ENCODE results near the gene APOB.

Gene APOB

DNA sequence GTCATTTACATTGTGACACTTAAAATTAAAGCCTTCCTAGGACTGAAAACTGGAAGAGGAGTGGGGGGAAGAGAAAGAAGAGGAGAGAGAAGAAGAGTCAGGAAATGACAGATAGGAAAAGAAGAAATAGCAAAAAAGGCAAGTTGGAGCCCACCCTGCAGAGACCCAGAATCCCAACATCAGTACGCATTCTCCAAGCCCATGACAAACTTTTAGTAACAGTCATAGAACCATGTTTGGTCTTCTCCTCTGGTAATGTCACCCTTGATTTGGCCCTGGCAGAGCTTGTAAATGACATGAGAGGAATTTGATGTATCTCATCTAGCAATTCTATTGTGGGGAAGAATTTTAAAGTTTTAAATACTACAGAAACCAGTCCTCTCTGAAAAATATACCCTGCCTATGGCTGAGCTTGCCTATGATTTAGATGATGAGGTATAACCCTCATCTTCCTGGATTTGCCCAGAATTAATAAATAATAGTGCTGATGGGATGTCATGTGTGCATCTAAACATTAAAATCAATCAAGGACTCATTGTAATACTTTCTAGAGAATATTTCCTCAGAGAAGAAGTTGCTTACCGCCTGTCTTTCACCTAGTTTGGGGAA, 40.2 kb downstream of the APOB start:
- Histone ChIP-seq H3K27me3 (replicated peaks; ENCODE audit: control insufficient read depth, insufficient read depth, low read length, poor library complexity, severe bottlenecking) (no peaks in the 10 kb centered on the region), H3K27ac (ENCODE audit: insufficient read depth, low read length, poor library complexity, severe bottlenecking) (no peak overlapping the region), H3K9me3 (ENCODE audit: control insufficient read depth, low read length) (no peaks in the 10 kb centered on the region), H3K4me1 (ENCODE audit: control insufficient read depth, insufficient read depth, low read length, poor library complexity, severe bottlenecking) (no peaks in the 10 kb centered on the region), H3K4me3 (ENCODE audit: insufficient read depth, low read depth, low read length, poor library complexity, severe bottlenecking) (no peak overlapping the region), H3K36me3 (ENCODE audit: control insufficient read depth, insufficient read depth, low read length) (no peaks in the 10 kb centered on the region)
- no peak for DNase-seq

DNA sequence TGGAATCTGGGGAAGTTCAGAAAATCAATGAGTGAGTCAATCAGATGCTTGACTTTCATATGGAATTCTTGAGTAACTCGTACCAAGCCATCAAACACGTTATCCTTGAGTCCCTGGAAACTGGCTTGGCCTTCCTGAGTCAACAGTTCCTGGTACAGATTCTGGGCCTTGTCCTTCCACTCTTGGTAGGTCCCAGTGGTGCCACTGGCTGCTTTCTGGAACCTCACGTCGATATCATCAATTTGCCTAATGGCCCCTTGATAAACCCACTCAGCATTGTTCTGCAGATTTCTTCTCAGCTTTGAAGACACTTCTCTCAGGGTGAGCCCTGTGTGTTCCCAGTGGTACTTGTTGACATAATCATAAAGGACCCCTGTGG, 41.1 kb downstream of the APOB start:
- Histone ChIP-seq H3K27me3 (replicated peaks; ENCODE audit: control insufficient read depth, insufficient read depth, low read length, poor library complexity, severe bottlenecking) (no peaks in the 10 kb centered on the region), H3K36me3 (ENCODE audit: control insufficient read depth, insufficient read depth, low read length) (no peaks in the 10 kb centered on the region), H3K27ac (ENCODE audit: insufficient read depth, low read length, poor library complexity, severe bottlenecking) (no peak overlapping the region), H3K9me3 (ENCODE audit: control insufficient read depth, low read length) (no peaks in the 10 kb centered on the region), H3K4me3 (ENCODE audit: insufficient read depth, low read depth, low read length, poor library complexity, severe bottlenecking) (no peak overlapping the region), H3K4me1 (ENCODE audit: control insufficient read depth, insufficient read depth, low read length, poor library complexity, severe bottlenecking) (no peaks in the 10 kb centered on the region)
- no peak for DNase-seq

DNA sequence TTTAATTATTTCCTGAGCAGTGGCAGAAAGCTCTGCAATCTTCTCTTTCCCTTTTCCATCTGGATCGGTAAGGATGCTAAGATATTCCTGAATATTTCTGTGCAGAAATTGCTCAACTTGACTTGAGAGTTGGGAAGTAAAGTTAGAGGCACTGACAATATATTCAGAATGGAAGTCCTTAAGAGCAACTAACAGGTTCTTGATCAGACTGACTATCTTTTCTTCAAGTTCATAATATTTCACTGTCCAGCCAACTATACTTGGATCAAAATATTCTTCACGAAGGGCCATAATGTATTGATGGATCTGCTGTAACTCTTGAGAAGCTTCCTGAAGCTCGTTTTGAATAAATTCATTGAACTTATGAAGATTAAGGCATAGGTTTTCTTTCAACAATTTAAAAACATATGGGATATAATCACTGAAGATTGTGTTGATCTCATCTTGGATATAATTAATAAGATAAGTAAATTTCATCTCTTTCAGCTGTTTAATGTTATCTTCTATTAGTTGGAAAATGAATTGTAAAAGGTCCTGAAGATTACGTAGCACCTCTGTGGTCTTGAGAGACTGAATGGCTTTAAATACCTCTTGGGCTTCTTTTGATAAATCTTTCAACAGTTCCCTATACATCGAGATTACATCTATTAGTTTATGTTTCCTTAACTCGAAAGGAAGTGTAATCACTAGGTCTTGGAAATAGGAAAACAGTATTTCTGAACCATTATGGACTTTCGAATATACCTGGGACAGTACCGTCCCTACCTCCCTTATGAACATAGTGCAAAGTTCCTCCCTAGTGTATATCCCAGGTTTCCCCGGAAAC, 41.7 kb downstream of the APOB start:
- no peak overlapping the region for H3K4me3 ChIP-seq (ENCODE audit: insufficient read depth, low read depth, low read length, poor library complexity, severe bottlenecking)
- no peak for DNase-seq
- H3K4me1 ChIP-seq (ENCODE audit: control insufficient read depth, insufficient read depth, low read length, poor library complexity, severe bottlenecking) = no peaks in the 10 kb centered on the region
- H3K9me3 ChIP-seq (ENCODE audit: control insufficient read depth, low read length) = no peaks in the 10 kb centered on the region
- H3K27me3 ChIP-seq (replicated peaks; ENCODE audit: control insufficient read depth, insufficient read depth, low read length, poor library complexity, severe bottlenecking) = no peaks in the 10 kb centered on the region
- no peak overlapping the region for H3K27ac ChIP-seq (ENCODE audit: insufficient read depth, low read length, poor library complexity, severe bottlenecking)
- H3K36me3 ChIP-seq (ENCODE audit: control insufficient read depth, insufficient read depth, low read length) = no peaks in the 10 kb centered on the region

DNA sequence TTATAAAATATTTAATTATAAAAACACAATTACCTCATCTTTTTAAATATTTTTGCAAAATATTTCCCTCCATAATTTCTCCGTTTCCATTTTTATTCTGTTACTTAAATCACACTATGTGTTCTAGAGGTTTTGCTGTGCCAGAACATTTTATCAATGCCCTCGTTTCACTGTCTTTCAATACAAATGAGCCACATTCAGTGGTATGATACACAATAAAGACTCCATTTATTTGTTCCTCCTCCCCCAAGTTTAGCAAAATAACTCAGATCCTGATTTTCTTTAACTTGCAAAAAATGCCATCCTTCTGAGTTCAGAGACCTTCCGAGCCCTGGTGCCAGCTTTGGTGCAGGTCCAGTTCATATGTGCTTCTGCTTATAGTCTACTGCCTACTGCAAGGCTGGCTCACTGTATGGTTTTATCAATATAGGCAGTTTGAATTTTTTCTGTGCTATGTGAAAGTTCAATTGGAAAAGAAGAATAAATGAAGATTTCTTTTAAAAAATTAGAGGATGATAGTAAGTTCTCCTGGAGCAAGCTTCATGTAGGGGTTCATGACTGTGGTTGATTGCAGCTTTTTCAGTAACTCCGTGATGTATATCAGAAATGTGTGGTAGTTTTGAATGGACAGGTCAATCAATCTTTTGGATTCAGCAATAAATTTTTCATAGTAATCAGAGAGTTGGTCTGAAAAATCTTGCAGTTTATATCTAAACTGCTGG, 42.5 kb downstream of the APOB start:
- Histone ChIP-seq H3K4me3 (ENCODE audit: insufficient read depth, low read depth, low read length, poor library complexity, severe bottlenecking) (no peak overlapping the region), H3K27me3 (replicated peaks; ENCODE audit: control insufficient read depth, insufficient read depth, low read length, poor library complexity, severe bottlenecking) (no peaks in the 10 kb centered on the region), H3K27ac (ENCODE audit: insufficient read depth, low read length, poor library complexity, severe bottlenecking) (no peak overlapping the region), H3K36me3 (ENCODE audit: control insufficient read depth, insufficient read depth, low read length) (no peaks in the 10 kb centered on the region), H3K9me3 (ENCODE audit: control insufficient read depth, low read length) (no peaks in the 10 kb centered on the region), H3K4me1 (ENCODE audit: control insufficient read depth, insufficient read depth, low read length, poor library complexity, severe bottlenecking) (no peaks in the 10 kb centered on the region)
- no peak for DNase-seq

DNA sequence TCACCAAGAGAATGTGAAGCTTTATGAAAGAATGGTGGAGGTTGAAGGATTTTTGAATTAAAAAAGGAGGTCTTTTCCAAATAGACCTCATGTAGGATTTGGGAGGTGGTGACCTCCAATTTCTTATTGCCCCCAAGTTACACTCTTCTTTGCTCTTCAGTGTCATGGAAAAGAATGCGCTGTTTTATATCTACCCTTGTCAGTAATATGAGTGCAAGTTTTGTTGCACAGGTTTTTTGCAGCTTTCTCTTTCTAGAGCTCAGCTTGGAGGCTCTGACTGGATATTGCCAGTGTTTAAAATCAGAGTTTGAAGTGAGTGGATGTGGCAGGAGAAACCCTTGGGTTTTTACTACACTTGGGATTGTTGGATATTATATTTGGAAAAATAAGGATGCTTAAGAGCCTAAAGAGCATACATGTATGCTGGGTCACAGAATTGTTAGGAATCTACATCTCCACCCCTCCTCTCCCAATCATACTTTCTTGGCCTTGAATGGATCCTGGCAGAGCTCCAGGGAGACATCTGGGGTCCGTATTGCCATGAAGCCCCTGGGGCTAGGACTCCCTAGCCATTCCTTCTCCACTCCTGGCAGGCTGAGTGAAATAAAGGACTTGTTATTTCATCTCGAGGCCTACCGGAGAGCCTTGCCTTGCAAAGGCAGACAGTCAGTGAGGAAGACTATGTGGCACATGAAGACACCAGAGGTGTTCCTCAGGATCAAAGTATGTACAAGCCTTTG, 43.8 kb downstream of the APOB start:
- H3K27me3 ChIP-seq (replicated peaks; ENCODE audit: control insufficient read depth, insufficient read depth, low read length, poor library complexity, severe bottlenecking) = no peaks in the 10 kb centered on the region
- no peak for DNase-seq
- no peaks in the 10 kb centered on the region for H3K9me3 ChIP-seq (ENCODE audit: control insufficient read depth, low read length)
- H3K27ac ChIP-seq (ENCODE audit: insufficient read depth, low read length, poor library complexity, severe bottlenecking) = no peak overlapping the region
- H3K36me3 ChIP-seq (ENCODE audit: control insufficient read depth, insufficient read depth, low read length) = no peaks in the 10 kb centered on the region
- no peaks in the 10 kb centered on the region for H3K4me1 ChIP-seq (ENCODE audit: control insufficient read depth, insufficient read depth, low read length, poor library complexity, severe bottlenecking)
- H3K4me3 ChIP-seq (ENCODE audit: insufficient read depth, low read depth, low read length, poor library complexity, severe bottlenecking) = no peak overlapping the region

DNA sequence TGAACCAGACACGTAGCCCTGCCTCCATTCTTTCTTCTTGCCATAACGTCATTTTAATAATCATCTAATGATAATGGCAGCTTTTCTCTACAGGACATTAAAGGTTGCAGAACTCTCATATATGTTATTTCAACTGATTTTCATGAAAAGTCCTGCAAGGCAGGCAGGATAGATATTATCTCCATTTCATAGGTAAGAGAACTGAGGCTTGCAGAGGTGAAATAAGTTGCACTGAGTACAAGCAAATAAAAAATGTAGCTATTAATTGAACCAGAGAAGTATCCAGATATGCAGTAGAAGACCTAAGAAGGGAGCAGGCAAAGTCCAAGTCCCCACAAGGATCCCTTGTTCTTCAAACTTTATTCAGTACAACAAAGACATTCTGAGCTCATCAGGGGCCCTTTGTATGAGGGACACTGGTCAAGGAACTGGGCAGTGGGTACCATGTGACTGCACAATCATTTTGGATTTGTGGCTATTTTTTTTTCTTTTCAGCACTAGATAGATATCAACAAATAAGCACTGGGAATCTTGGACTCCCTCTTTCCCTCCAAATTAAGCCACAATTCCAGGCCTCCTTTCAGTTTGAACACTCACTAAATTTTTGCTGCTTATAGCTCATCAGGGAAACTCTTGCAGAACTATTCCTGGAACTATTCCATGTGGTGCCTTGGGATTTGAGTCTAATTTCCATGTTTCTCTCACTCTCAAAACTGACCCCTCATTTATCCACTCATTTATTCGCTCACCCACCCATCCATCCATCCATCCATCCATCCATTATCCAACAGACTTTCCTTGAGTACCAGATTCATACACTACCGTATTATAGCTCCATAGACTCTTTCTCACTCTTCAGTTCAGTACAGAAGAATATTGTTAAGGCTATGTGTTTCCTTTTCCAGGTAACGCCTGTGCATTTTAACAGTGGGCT, 44.6 kb downstream of the APOB start:
- H3K27me3 ChIP-seq (replicated peaks; ENCODE audit: control insufficient read depth, insufficient read depth, low read length, poor library complexity, severe bottlenecking) = no peaks in the 10 kb centered on the region
- H3K27ac ChIP-seq (ENCODE audit: insufficient read depth, low read length, poor library complexity, severe bottlenecking) = no peak overlapping the region
- H3K36me3 ChIP-seq (ENCODE audit: control insufficient read depth, insufficient read depth, low read length) = no peaks in the 10 kb centered on the region
- H3K9me3 ChIP-seq (ENCODE audit: control insufficient read depth, low read length) = no peaks in the 10 kb centered on the region
- no peak for DNase-seq
- H3K4me3 ChIP-seq (ENCODE audit: insufficient read depth, low read depth, low read length, poor library complexity, severe bottlenecking) = no peak overlapping the region
- H3K4me1 ChIP-seq (ENCODE audit: control insufficient read depth, insufficient read depth, low read length, poor library complexity, severe bottlenecking) = no peaks in the 10 kb centered on the region

DNA sequence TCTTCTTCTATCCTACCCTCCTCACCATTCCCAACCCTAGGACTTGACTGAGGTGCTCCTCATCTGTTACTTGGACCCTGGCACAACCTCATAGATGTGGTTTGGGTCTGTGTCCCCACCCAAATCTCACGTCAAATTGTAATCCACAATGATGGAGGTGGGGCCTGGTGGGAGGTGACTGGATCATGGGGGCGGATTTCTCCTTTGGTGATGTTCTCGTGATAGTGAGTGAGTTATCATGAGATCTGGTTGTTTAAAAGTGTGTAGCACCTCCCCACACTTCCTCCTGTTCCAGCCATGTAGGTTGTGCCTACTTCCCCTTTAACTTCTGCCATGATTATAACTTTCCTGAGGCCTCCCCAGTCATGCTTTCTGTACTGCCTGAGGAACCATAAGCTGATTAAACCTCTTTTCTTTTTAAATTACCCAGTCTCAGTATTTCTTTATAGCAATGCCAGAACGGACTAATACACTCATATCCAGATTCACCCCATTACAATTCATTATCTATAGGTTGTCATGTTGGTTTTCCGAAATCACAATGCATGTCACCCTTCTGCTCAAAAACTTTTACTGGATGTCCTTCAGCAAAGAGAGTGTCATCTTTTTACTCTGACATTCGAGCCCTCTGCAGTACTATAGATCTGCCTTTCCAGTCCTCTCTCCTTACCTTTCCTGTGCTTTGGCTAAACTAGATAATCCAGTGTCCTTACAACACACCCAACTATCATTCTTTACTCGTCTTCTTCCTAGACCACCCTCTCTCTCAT, 45.7 kb downstream of the APOB start:
- Histone ChIP-seq H3K27me3 (replicated peaks; ENCODE audit: control insufficient read depth, insufficient read depth, low read length, poor library complexity, severe bottlenecking) (no peaks in the 10 kb centered on the region), H3K36me3 (ENCODE audit: control insufficient read depth, insufficient read depth, low read length) (no peaks in the 10 kb centered on the region), H3K9me3 (ENCODE audit: control insufficient read depth, low read length) (no peaks in the 10 kb centered on the region), H3K4me3 (ENCODE audit: insufficient read depth, low read depth, low read length, poor library complexity, severe bottlenecking) (no peak overlapping the region), H3K4me1 (ENCODE audit: control insufficient read depth, insufficient read depth, low read length, poor library complexity, severe bottlenecking) (no peaks in the 10 kb centered on the region), H3K27ac (ENCODE audit: insufficient read depth, low read length, poor library complexity, severe bottlenecking) (no peak overlapping the region)
- no peak for DNase-seq

DNA sequence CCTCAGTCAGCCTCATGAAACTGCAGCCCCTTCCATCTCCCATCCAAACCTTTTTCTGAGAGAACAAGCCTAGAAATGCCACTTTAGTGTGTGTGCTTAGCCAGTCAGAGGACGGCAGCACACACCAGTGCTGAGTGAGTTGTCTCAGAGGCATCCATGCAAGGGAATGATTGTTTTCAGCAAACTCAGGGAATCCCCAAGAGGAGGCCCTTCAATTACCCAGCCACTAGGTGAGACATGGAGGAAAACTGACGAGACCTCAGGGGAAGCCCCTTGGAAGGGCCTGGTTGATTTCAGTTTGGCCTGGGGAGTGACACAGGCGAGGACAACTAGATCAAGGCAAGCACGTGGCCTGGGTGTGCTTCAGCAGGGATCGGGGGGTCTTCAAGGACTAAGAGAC, 49.7 kb downstream of the APOB start:
- no peaks in the 10 kb centered on the region for H3K4me1 ChIP-seq (ENCODE audit: control insufficient read depth, insufficient read depth, low read length, poor library complexity, severe bottlenecking)
- DNase-seq = no peak
- no peaks in the 10 kb centered on the region for H3K36me3 ChIP-seq (ENCODE audit: control insufficient read depth, insufficient read depth, low read length)
- H3K27ac ChIP-seq (ENCODE audit: insufficient read depth, low read length, poor library complexity, severe bottlenecking) = no peak overlapping the region
- H3K27me3 ChIP-seq (replicated peaks; ENCODE audit: control insufficient read depth, insufficient read depth, low read length, poor library complexity, severe bottlenecking) = no peaks in the 10 kb centered on the region
- no peak overlapping the region for H3K4me3 ChIP-seq (ENCODE audit: insufficient read depth, low read depth, low read length, poor library complexity, severe bottlenecking)
- H3K9me3 ChIP-seq (ENCODE audit: control insufficient read depth, low read length) = no peaks in the 10 kb centered on the region

All from effector memory CD4-positive, alpha-beta T cell (primary cell).